K562 (cell line): ENCODE results near the gene TRMT112. TPM values are rescaled to one million over a fixed set of nuclear protein-coding genes. Genes with fewer than 3 reads are reported as not detected.
A peak's percentile ranks its signal among the peaks of the same experiment; 100 is the strongest.

Source experiments
- BRCA1 ChIP-seq, 2 experiments: fragments of 450-650 bp in 1 of 2; sonication (generic) in 1 of 2; formaldehyde crosslinking in 1 of 2; IDR thresholded peaks; 2 replicates each; pipeline versions ENCODE4 v1.5.0 to v1.6.1; 2017 to 2020; ENCODE audit warnings: mild to moderate bottlenecking in 1 of 2, missing genetic modification reagents in 1 of 2
- CHCHD3 ChIP-seq: fragments of 250-450 bp; sonication (Bioruptor Pico); IDR thresholded peaks from 2 replicates; pipeline ENCODE4 v2.1.2; 2022; ENCODE audit warnings: mild to moderate bottlenecking
- COPS2 ChIP-seq: fragments of 450-650 bp; conservative IDR thresholded peaks from 2 replicates; pipeline ENCODE4 v1.6.1; 2016; ENCODE audit warnings: mild to moderate bottlenecking, moderate library complexity
- ESRRA ChIP-seq: fragments of 450-650 bp; IDR thresholded peaks from 2 replicates; pipeline ENCODE4 v1.6.1; 2014; ENCODE audit warnings: low read depth, mild to moderate bottlenecking, moderate library complexity, borderline replicate concordance
- ESRRB ChIP-seq: fragments of 250-450 bp; sonication (Bioruptor Pico); IDR thresholded peaks from 2 replicates; pipeline ENCODE4 v1.5.0; 2020; ENCODE audit warnings: mild to moderate bottlenecking, moderate library complexity, borderline replicate concordance
- FOXK2 ChIP-seq, 2 experiments: fragments of 450-650 bp; IDR thresholded peaks in 1 of 2; conservative IDR thresholded peaks in 1 of 2; 2 replicates each; pipeline ENCODE4 v1.6.1; 2016; ENCODE audit warnings: low read depth in 2 of 2, mild to moderate bottlenecking in 1 of 2
- FOXP1 ChIP-seq: sonication (generic); formaldehyde crosslinking; IDR thresholded peaks from 2 replicates; pipeline ENCODE4 v1.8.0; 2022; ENCODE audit warnings: mild to moderate bottlenecking, missing genetic modification reagents
- HDAC8 ChIP-seq: fragments of 450-650 bp; IDR thresholded peaks from 2 replicates; pipeline ENCODE4 v1.6.1; 2016; ENCODE audit warnings: mild to moderate bottlenecking, missing genetic modification characterization, moderate library complexity, missing compliant biosample characterization
- MAZ ChIP-seq, 2 experiments: fragments of 450-650 bp in 1 of 2; sonication (generic) in 1 of 2; formaldehyde crosslinking; IDR thresholded peaks in 1 of 2; conservative IDR thresholded peaks in 1 of 2; 2 replicates each; pipeline versions ENCODE4 v1.4.0 to v1.5.0; 2020; ENCODE audit warnings: mild to moderate bottlenecking in 1 of 2, missing genetic modification reagents in 1 of 2
- MIER1 ChIP-seq: fragments of 450-650 bp; IDR thresholded peaks from 2 replicates; pipeline ENCODE4 v1.6.1; 2016; ENCODE audit warnings: antibody characterized with exemption, mild to moderate bottlenecking, low read depth
- MTF1 ChIP-seq: fragments of 250-450 bp; sonication (Bioruptor Pico); IDR thresholded peaks from 2 replicates; pipeline ENCODE4 v1.9.0; 2021; ENCODE audit warnings: moderate library complexity, mild to moderate bottlenecking, inconsistent platforms, borderline replicate concordance
- NCOA4 ChIP-seq: fragments of 450-650 bp; IDR thresholded peaks from 2 replicates; pipeline ENCODE4 v1.6.1; 2018; ENCODE audit warnings: mild to moderate bottlenecking; ENCODE audit not compliant: partially characterized antibody
- NKRF ChIP-seq: fragments of 450-650 bp; IDR thresholded peaks from 2 replicates; pipeline ENCODE4 v1.6.1; 2016; ENCODE audit warnings: borderline replicate concordance
- RAD51 ChIP-seq: fragments of 450-650 bp; IDR thresholded peaks from 2 replicates; pipeline ENCODE4 v1.7.1; 2016; ENCODE audit warnings: low read depth, mild to moderate bottlenecking, borderline replicate concordance
- SIN3A ChIP-seq, 2 experiments: fragments of 150-350 bp in 1 of 2; IDR thresholded peaks; 2 replicates each; pipeline ENCODE4 v1.6.1; 2011 to 2016; ENCODE audit warnings: borderline replicate concordance in 2 of 2, low read depth in 2 of 2, low read length in 2 of 2, mild to moderate bottlenecking in 2 of 2, moderate library complexity in 2 of 2; ENCODE audit not compliant: control insufficient read depth in 1 of 2
- SMAD4 ChIP-seq: fragments of 250-450 bp; sonication (Bioruptor Pico); conservative IDR thresholded peaks from 2 replicates; pipeline ENCODE4 v1.8.0; 2021; ENCODE audit warnings: inconsistent platforms, mild to moderate bottlenecking, moderate library complexity
- TBP ChIP-seq: optimal IDR thresholded peaks from 2 replicates; pipeline ENCODE3; 2011; ENCODE audit warnings: low read depth, low read length, improper control_type of control experiment
- TFAP4 ChIP-seq: sonication (generic); formaldehyde crosslinking; IDR thresholded peaks from 2 replicates; pipeline ENCODE4 v1.8.0; 2022; ENCODE audit warnings: missing genetic modification reagents, mild to moderate bottlenecking, moderate library complexity, borderline replicate concordance
- ZNF133 ChIP-seq: fragments of 250-450 bp; sonication (Bioruptor Pico); IDR thresholded peaks from 2 replicates; pipeline ENCODE4 v1.4.0; 2020; ENCODE audit warnings: mild to moderate bottlenecking
- ZNF639 ChIP-seq, 2 experiments: fragments of 200-800 bp in 1 of 2; sonication (Bioruptor generic) in 1 of 2; sonication (generic) in 1 of 2; formaldehyde crosslinking in 1 of 2; IDR thresholded peaks in 1 of 2; conservative IDR thresholded peaks in 1 of 2; 2 replicates each; pipeline versions ENCODE4 v1.5.0 to v1.6.1; 2016 to 2020; ENCODE audit warnings: missing compliant biosample characterization in 1 of 2, missing genetic modification characterization in 1 of 2, missing genetic modification reagents in 1 of 2
- ZNF655 ChIP-seq: fragments of 250-450 bp; sonication (Bioruptor Pico); IDR thresholded peaks from 2 replicates; pipeline ENCODE4 v1.5.0; 2021
- polyA plus RNA-seq, 8 experiments: library from polyadenylated mRNA; depleted of rRNA in 4 of 8; stranded (reverse) in 5 of 8; unstranded in 3 of 8; fragments of >200 nt; fragmentation: Nextera tagmentation in 2 of 8; fragmentation: Illumina TruSeq in 1 of 8; extraction: Ambion mirVana in 2 of 8; extraction: Trizol in 1 of 8; gene quantifications; 2 replicates each; pipeline versions ENCODE4 v1.2.1 to v1.2.3, GENCODE V29; 2011 to 2014; ENCODE audit warnings: inconsistent platforms in 1 of 8, missing spikeins in 1 of 8
- total RNA-seq, 7 experiments: library from RNA; depleted of rRNA in 6 of 7; stranded (reverse); fragments of >200 nt in 6 of 7; fragmentation: Illumina TruSeq in 2 of 7; extraction: Trizol in 2 of 7; gene quantifications; 2 replicates each; pipeline versions ENCODE4 v1.2.1 to v1.2.3, GENCODE V29; 2011 to 2021; ENCODE audit warnings: low replicate concordance in 1 of 7

TRMT112 gene
- total and polyA plus RNA-seq, 9 of the 15 experiments (the other 6 are each of a cell fraction or from before 2014, with no cell fraction given), result 162 to 444 (median 300) TPM

DNA sequence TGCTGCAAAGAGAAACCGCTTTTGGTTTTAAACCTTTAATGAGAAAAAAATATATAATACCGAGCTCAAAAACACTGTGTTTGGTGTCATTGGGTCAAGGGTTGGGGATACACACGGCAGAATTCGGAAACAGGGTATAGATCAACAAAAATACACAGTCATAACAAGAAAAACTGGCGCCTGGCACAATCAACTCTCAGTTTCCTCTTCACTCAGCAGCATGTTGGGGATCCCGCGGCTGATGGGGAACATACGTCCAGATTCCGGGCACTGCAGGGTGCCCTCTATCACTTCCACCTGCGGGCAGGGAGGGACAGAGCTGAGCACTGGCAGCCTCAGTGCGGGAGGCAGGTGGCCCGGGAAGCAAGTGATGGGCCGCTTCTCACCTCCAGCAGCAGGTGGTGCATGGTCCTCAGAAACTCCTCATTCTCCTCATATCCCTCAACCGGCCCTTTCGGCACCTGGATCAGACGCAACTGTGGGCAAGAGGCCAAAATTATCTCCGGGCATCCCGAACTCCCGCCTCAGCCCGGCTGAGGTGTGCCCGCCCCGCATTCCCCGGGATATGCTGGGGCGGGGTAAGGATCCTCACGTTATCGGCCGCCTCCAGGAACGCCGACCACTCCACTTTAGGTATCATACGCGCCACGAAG is 561 bp downstream of the TRMT112 start (continued):
- TF ChIP-seq ZNF639 (CRISPR knock-in tag; conservative IDR thresholded peaks at IDR 0.05 in 1 of 2, IDR thresholded peaks at IDR 0.05 in 1 of 2) (no peak; a peak in 1 of 4 replicates), CHCHD3 (CRISPR knock-in tag) (no peak), NCOA4 (no peak), HDAC8 (tag) (no peak), ESRRB (CRISPR knock-in tag) (no peak), FOXP1 (CRISPR knock-in tag) (peak; percentile 67; the same call in 1 of the 2 replicates), MIER1 (0 out of 2 replicates have a peak, but pooled peaks have one; percentile 15), COPS2 (no peak), TFAP4 (CRISPR knock-in tag) (peak; percentile 51; the same call in 1 of the 2 replicates), ESRRA (no peak), TBP (no peak), ZNF133 (no peak), FOXK2 (conservative IDR thresholded peaks at IDR 0.05 in 1 of 2, IDR thresholded peaks at IDR 0.05 in 1 of 2; ENCODE audit: low read depth in 2 of 2) (no peak), RAD51 (no peak), ZNF655 (no peak), BRCA1 (IDR thresholded peaks at IDR 0.05) (no peak), BRCA1 (CRISPR knock-in tag; IDR thresholded peaks at IDR 0.05) (no peak), SMAD4 (CRISPR knock-in tag) (peak; percentile 28; the same call in 1 of the 2 replicates), MAZ (CRISPR knock-in tag; conservative IDR thresholded peaks at IDR 0.05 in 1 of 2, IDR thresholded peaks at IDR 0.05 in 1 of 2) (0 out of 4 replicates have a peak, but pooled peaks of 1 of the 2 experiments have one; percentile 50), NKRF (no peak), MTF1 (no peak), SIN3A (IDR thresholded peaks at IDR 0.05; ENCODE audit: borderline replicate concordance in 2 of 2, control insufficient read depth in 1 of 2, low read depth in 2 of 2, low read length in 2 of 2) (no peak)
